GM12878 (cell line): ENCODE measurements around the gene FSIP1. TPM values are rescaled to one million over a fixed set of nuclear protein-coding genes. Genes with fewer than 3 reads are reported as not detected.

Experiments
- ATAC-seq: fragments of 200-7000 bp; cut with Tn5 transposase; 3 replicates; pipeline ENCODE4 v1.9.1; 2020; ENCODE audit warnings: mild to moderate bottlenecking, moderate library complexity
- BruUV-seq: library from RNA; stranded (reverse); fragments of 400-500 nt; replicated peaks from 2 replicates; lab custom pipeline; 2021; lab: Mats Ljungman, UMichigan
- CTCF ChIA-PET: fragments of 300-600 bp; sonication (Branson Sonifier 250); formaldehyde crosslinking; extraction: SDS; loops from one replicate; lab custom pipeline; 2021; ENCODE audit warnings: inconsistent platforms; lab: Yijun Ruan, JAX
- POLR2A ChIA-PET: fragments of 350-600 bp; formaldehyde crosslinking; extraction: SDS; loops from one replicate; lab custom pipeline; 2021; ENCODE audit warnings: inconsistent platforms; lab: Charles Lee
- RAD21 ChIA-PET: fragments of 300-600 bp; sonication (Branson Sonifier 250); formaldehyde crosslinking; loops from one replicate; lab custom pipeline; 2023; ENCODE audit warnings: antibody characterized with exemption; ENCODE audit not compliant: unreplicated experiment; lab: Charles Lee
- SMC1A ChIA-PET: fragments of 300-600 bp; sonication (Branson Sonifier 250); formaldehyde crosslinking; loops from one replicate; lab custom pipeline; 2023; ENCODE audit not compliant: unreplicated experiment, uncharacterized antibody; lab: Charles Lee
- DNase-seq: peaks from one replicate; pipeline ENCODE4 v3.0.0-alpha.2; 2011; ENCODE audit warnings: low read depth, low spot score
- FAIRE-seq: peaks from 3 replicates; lab custom pipeline; 2011; peaks lifted over from hg19 to GRCh38; lab: Jason Lieb, UNC
- H2AFZ ChIP-seq: 2 replicates; pipeline ENCODE4 v1.6.0; 2011; ENCODE audit warnings: low read depth, low read length, control low read depth; ENCODE audit not compliant: control insufficient read depth
- H3K27ac ChIP-seq: 2 replicates; pipeline ENCODE4 v1.5.1; 2011; ENCODE audit warnings: control low read depth; ENCODE audit not compliant: control insufficient read depth, insufficient read depth
- H3K27me3 ChIP-seq, 2 experiments: replicated peaks in 1 of 2; 2 replicates each; pipeline versions ENCODE4 v1.6.0 to v1.6.1; 2011; ENCODE audit warnings: low read length in 1 of 2; ENCODE audit not compliant: control insufficient read depth in 2 of 2, insufficient read depth in 2 of 2
- H3K36me3 ChIP-seq, 2 experiments: 2 replicates each; pipeline ENCODE4 v1.5.1; 2011; ENCODE audit warnings: low read length in 1 of 2; ENCODE audit not compliant: control insufficient read depth in 2 of 2, insufficient read depth in 2 of 2
- H3K4me1 ChIP-seq: 2 replicates; pipeline ENCODE4 v1.6.1; 2011; ENCODE audit warnings: mild to moderate bottlenecking, low read length, moderate library complexity, mixed read lengths; ENCODE audit not compliant: control insufficient read depth, insufficient read depth
- H3K4me2 ChIP-seq: 2 replicates; pipeline ENCODE4 v1.6.0; 2011; ENCODE audit warnings: control low read depth; ENCODE audit not compliant: control insufficient read depth, insufficient read depth
- H3K4me3 ChIP-seq: fragments of 200-600 bp; sonication (generic); 2 replicates; pipeline ENCODE4 v1.5.1; 2016
- H3K79me2 ChIP-seq: 2 replicates; pipeline ENCODE4 v1.6.0; 2011; ENCODE audit warnings: low read length; ENCODE audit not compliant: control insufficient read depth, insufficient read depth
- H3K9ac ChIP-seq: 2 replicates; pipeline ENCODE4 v1.8.0; 2011; ENCODE audit warnings: low read length, control low read depth, mixed read lengths; ENCODE audit not compliant: control insufficient read depth, insufficient read depth
- H3K9me3 ChIP-seq: replicated peaks from 3 replicates; pipeline ENCODE4 v1.5.1; 2011; ENCODE audit warnings: mild to moderate bottlenecking, low read length; ENCODE audit not compliant: control insufficient read depth, insufficient read depth
- H4K20me1 ChIP-seq: 2 replicates; pipeline ENCODE4 v1.6.0; 2011; ENCODE audit not compliant: control insufficient read depth, insufficient read depth
- BCL11A ChIP-seq: IDR thresholded peaks from 2 replicates; pipeline ENCODE4 v1.6.1; 2011; ENCODE audit warnings: low read depth, low read length
- BCLAF1 ChIP-seq: fragments of 450-650 bp; IDR thresholded peaks from 2 replicates; pipeline ENCODE4 v1.6.1; 2017; ENCODE audit warnings: antibody characterized with exemption, mild to moderate bottlenecking, moderate library complexity
- CHD1 ChIP-seq: IDR thresholded peaks from 2 replicates; pipeline ENCODE4 v1.6.1; 2012; ENCODE audit warnings: low read depth, low read length, improper control_type of control experiment
- GATAD2B ChIP-seq: fragments of 450-650 bp; conservative IDR thresholded peaks from 2 replicates; pipeline ENCODE4 v1.6.1; 2017; ENCODE audit warnings: low read depth, mild to moderate bottlenecking, moderate library complexity
- HDAC2 ChIP-seq: fragments of 200-600 bp; sonication (generic); IDR thresholded peaks from 2 replicates; pipeline ENCODE4 v1.6.1; 2017
- HDGF ChIP-seq: fragments of 450-650 bp; IDR thresholded peaks from 2 replicates; pipeline ENCODE4 v1.6.1; 2016; ENCODE audit warnings: antibody characterized with exemption
- MLLT1 ChIP-seq: fragments of 450-650 bp; IDR thresholded peaks from 2 replicates; pipeline ENCODE4 v1.6.1; 2016; ENCODE audit warnings: mild to moderate bottlenecking
- MTA3 ChIP-seq: IDR thresholded peaks from 2 replicates; pipeline ENCODE4 v1.6.1; 2012; ENCODE audit warnings: low read length, inconsistent platforms, borderline replicate concordance
- NR2F1 ChIP-seq: fragments of 450-650 bp; conservative IDR thresholded peaks from 2 replicates; pipeline ENCODE4 v1.6.1; 2017; ENCODE audit warnings: mild to moderate bottlenecking
- SKIL ChIP-seq: fragments of 450-650 bp; IDR thresholded peaks from 2 replicates; pipeline ENCODE4 v1.6.1; 2017; ENCODE audit warnings: mild to moderate bottlenecking, low read depth, inconsistent platforms; ENCODE audit not compliant: poor library complexity, severe bottlenecking
- USF1 ChIP-seq: IDR thresholded peaks from 2 replicates; pipeline ENCODE4 v1.6.1; 2011; ENCODE audit warnings: borderline replicate concordance, low read depth, mild to moderate bottlenecking, moderate library complexity, mixed read lengths, low read length; ENCODE audit not compliant: insufficient read depth; ENCODE audit errors: extremely low read length
- WGBS: methylation state at CpG from one replicate; pipeline ENCODE4 v1.1.6; 2016; ENCODE audit warnings: low lambda C conversion rate; ENCODE audit not compliant: insufficient replicate concordance, insufficient coverage; ENCODE audit errors: missing lambda C conversion rate; 5-methylcytosine and 5-hydroxymethylcytosine counted together
- in situ Hi-C: fragments of 300-500 bp; cut with MboI; formaldehyde crosslinking; loops from 9 replicates; pipeline ENCODE4 v1.14.3; 2018; ENCODE audit warnings: mixed read lengths
- intact Hi-C: fragments of 100-400 bp; cut with micrococcal nuclease; formaldehyde crosslinking; loops from one replicate; pipeline ENCODE4 v1.14.2; 2022; ENCODE audit not compliant: unreplicated experiment
- polyA plus RNA-seq, 11 experiments: library from polyadenylated mRNA; depleted of rRNA in 4 of 11; unstranded in 6 of 11; stranded (reverse) in 5 of 11; fragments of >200 nt; fragmentation: Nextera tagmentation in 4 of 11; fragmentation: Illumina TruSeq in 1 of 11; extraction: Ambion mirVana in 4 of 11; extraction: Trizol in 1 of 11; gene quantifications; 1 replicate in 1 of 11; 2 replicates in 10 of 11; pipeline versions ENCODE4 v1.2.1 to v1.2.3, GENCODE V29; 2011 to 2016; ENCODE audit warnings: inconsistent platforms in 2 of 11, missing spikeins in 2 of 11, low read depth in 1 of 11
- total RNA-seq, 4 experiments: library from RNA; depleted of rRNA in 3 of 4; stranded (reverse); fragments of >200 nt in 3 of 4; fragmentation: Illumina TruSeq in 1 of 4; extraction: Trizol in 1 of 4; gene quantifications; 2 replicates each; pipeline versions ENCODE4 v1.2.1 to v1.2.3, GENCODE V29; 2013 to 2021
- TF ChIP-seq, protein P1 (sequence below): fragments of 450-650 bp; IDR thresholded peaks from 2 replicates; pipeline ENCODE4 v1.6.1; 2017; ENCODE audit warnings: mild to moderate bottlenecking

The FSIP1 gene
- total and polyA plus RNA-seq, 10 of the 15 experiments (the other 5 are each of a cell fraction or from before 2014, with no cell fraction given) = 0.15 to 0.67 (median 0.35) TPM

- Histone ChIP-seq H3K36me3 (no peaks in the 10 kb centered on the region), H3K9ac (no peak overlapping the region), H3K79me2 (no peaks in the 10 kb centered on the region), H2AFZ (no peak overlapping the region), H3K4me3 (no peak overlapping the region), H3K9me3 (no peaks in the 10 kb centered on the region), H3K27me3 (no peaks in the 10 kb centered on the region; a peak in 1 of 4 replicates), H3K27ac (no peak overlapping the region), H3K4me1 (no peaks in the 10 kb centered on the region), H3K4me2 (no peak overlapping the region), H4K20me1 (no peaks in the 10 kb centered on the region)
- RAD21 ChIA-PET = no interaction called here
- no peak for DNase-seq
- CTCF ChIA-PET = interaction anchor here (0.6 to 4.3 kb wide), 6 partner anchors 10 to 434 kb away, joined by 3 to 25 read pairs (median 3); no protein-coding TSS in a partner anchor
- no peak for FAIRE-seq
- intact Hi-C loops (no loop called here), in situ Hi-C loops (loop anchor here (25.0 kb wide), 1 partner anchor 786 kb away; no protein-coding TSS in a partner anchor)
- no TSS peak for BruUV-seq
- WGBS = 12% methylated on average over 3 of the region's 3 CpGs
- SMC1A ChIA-PET = interaction anchor here (1.4 to 2.1 kb wide), 3 partner anchors 10 to 160 kb away, joined by 5 to 7 read pairs (median 6); no protein-coding TSS in a partner anchor
- ATAC-seq = no peak
- POLR2A ChIA-PET = no interaction called here
- TF ChIP-seq MTA3 (no peak), NR2F1 (no peak), HDGF (no peak), HDAC2 (no peak), BCLAF1 (no peak), USF1 (no peak), CHD1 (no peak), MLLT1 (no peak), SKIL (no peak), BCL11A (no peak), GATAD2B (no peak)
- TF ChIP-seq, protein P1, sequence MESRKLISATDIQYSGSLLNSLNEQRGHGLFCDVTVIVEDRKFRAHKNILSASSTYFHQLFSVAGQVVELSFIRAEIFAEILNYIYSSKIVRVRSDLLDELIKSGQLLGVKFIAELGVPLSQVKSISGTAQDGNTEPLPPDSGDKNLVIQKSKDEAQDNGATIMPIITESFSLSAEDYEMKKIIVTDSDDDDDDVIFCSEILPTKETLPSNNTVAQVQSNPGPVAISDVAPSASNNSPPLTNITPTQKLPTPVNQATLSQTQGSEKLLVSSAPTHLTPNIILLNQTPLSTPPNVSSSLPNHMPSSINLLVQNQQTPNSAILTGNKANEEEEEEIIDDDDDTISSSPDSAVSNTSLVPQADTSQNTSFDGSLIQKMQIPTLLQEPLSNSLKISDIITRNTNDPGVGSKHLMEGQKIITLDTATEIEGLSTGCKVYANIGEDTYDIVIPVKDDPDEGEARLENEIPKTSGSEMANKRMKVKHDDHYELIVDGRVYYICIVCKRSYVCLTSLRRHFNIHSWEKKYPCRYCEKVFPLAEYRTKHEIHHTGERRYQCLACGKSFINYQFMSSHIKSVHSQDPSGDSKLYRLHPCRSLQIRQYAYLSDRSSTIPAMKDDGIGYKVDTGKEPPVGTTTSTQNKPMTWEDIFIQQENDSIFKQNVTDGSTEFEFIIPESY = no peak
These were observed 184.3 kb downstream of the FSIP1 start for GRCh38 chr15:39598186-39598850.
